Fibroblast of skin of left quadriceps (primary cell): ENCODE measurements around the gene VSX2.

Experiments
- DNase-seq, 2 experiments: peaks; one replicate each; pipeline ENCODE4 v3.0.0-alpha.2; 2013; ENCODE audit warnings: low read depth in 2 of 2

Gene VSX2

GRCh38 chr14:74238974-74239847 lies at the start of gene VSX2:
Gene VSX2, plus strand, starts transcription at chr14:74239449. Its CDS starts 113 bp downstream, at chr14:74239562.
- DNase-seq = no peak

GRCh38 chr14:74190927-74191575 lies 48.2 kb upstream of the VSX2 start:
- no peak for DNase-seq

- no peak for DNase-seq
These were observed 44.6 kb upstream of the VSX2 start for GRCh38 chr14:74194506-74195274.

GRCh38 chr14:74195623-74196022 lies 43.6 kb upstream of the VSX2 start:
- DNase-seq = no peak

- no peak for DNase-seq
These were observed 40.6 kb upstream of the VSX2 start for GRCh38 chr14:74198441-74199234.

GRCh38 chr14:74202113-74202512 lies 37.1 kb upstream of the VSX2 start:
- DNase-seq = no peak

GRCh38 chr14:74203639-74204038 lies 35.6 kb upstream of the VSX2 start:
- no peak for DNase-seq

GRCh38 chr14:74204491-74204890 lies 34.8 kb upstream of the VSX2 start:
- DNase-seq = no peak

GRCh38 chr14:74205882-74206281 lies 33.4 kb upstream of the VSX2 start:
- no peak for DNase-seq

GRCh38 chr14:74207943-74208342 lies 31.3 kb upstream of the VSX2 start:
- no peak for DNase-seq

GRCh38 chr14:74208642-74209041 lies 30.6 kb upstream of the VSX2 start:
- DNase-seq = no peak

- DNase-seq = no peak
These were observed 27.2 kb upstream of the VSX2 start for GRCh38 chr14:74211945-74212580.

- no peak for DNase-seq
These were observed 25.1 kb upstream of the VSX2 start for GRCh38 chr14:74213907-74214803.

GRCh38 chr14:74216671-74217070 lies 22.6 kb upstream of the VSX2 start:
- no peak for DNase-seq

GRCh38 chr14:74217672-74218448 lies 21.4 kb upstream of the VSX2 start:
- DNase-seq = peak; percentile 10 to 14

- no peak for DNase-seq
These were observed 20.8 kb upstream of the VSX2 start for GRCh38 chr14:74218462-74218861.

GRCh38 chr14:74219277-74220205 lies 19.7 kb upstream of the VSX2 start:
- no peak for DNase-seq

- no peak for DNase-seq
These were observed 18.3 kb upstream of the VSX2 start for GRCh38 chr14:74220991-74221390.
